22Rv1 (cell line): ENCODE results near the gene INPP5D.

Experiments used
- H3K27ac ChIP-seq: fragments of 450-650 bp; 2 replicates; pipeline ENCODE4 v1.5.1; 2017
- ZFX ChIP-seq: fragments of 450-650 bp; IDR thresholded peaks from 2 replicates; pipeline ENCODE4 v1.6.1; 2017; ENCODE audit warnings: antibody characterized with exemption, borderline replicate concordance
- TF ChIP-seq, protein P1 (sequence below): fragments of 450-650 bp; IDR thresholded peaks from 2 replicates; pipeline ENCODE4 v1.5.1; 2017; ENCODE audit warnings: mild to moderate bottlenecking

Gene INPP5D

DNA sequence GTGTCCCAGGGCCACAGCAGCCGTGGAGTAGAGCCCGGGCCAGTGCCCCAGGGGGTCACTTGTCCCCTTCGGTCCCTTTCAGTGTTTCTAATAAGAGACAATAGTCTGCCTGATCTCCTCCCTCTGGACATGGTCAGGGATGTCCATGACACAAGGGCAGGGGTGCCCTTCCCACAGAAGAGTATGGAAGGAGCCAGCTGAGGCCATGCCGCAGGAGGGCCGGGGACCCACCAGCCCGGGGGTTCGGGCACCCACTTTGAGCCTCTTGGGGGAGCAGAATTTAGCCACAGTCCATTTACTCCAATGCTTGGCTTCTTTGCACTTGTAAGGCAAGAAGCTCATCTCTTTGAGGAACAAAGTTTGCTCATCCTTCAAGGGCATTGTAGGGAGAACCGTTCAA, 102.6 kb downstream of the INPP5D start:
- no peak overlapping the region for H3K27ac ChIP-seq
- TF ChIP-seq, protein P1, sequence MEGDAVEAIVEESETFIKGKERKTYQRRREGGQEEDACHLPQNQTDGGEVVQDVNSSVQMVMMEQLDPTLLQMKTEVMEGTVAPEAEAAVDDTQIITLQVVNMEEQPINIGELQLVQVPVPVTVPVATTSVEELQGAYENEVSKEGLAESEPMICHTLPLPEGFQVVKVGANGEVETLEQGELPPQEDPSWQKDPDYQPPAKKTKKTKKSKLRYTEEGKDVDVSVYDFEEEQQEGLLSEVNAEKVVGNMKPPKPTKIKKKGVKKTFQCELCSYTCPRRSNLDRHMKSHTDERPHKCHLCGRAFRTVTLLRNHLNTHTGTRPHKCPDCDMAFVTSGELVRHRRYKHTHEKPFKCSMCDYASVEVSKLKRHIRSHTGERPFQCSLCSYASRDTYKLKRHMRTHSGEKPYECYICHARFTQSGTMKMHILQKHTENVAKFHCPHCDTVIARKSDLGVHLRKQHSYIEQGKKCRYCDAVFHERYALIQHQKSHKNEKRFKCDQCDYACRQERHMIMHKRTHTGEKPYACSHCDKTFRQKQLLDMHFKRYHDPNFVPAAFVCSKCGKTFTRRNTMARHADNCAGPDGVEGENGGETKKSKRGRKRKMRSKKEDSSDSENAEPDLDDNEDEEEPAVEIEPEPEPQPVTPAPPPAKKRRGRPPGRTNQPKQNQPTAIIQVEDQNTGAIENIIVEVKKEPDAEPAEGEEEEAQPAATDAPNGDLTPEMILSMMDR, result no peak
- no peak for TF ChIP-seq ZFX

DNA sequence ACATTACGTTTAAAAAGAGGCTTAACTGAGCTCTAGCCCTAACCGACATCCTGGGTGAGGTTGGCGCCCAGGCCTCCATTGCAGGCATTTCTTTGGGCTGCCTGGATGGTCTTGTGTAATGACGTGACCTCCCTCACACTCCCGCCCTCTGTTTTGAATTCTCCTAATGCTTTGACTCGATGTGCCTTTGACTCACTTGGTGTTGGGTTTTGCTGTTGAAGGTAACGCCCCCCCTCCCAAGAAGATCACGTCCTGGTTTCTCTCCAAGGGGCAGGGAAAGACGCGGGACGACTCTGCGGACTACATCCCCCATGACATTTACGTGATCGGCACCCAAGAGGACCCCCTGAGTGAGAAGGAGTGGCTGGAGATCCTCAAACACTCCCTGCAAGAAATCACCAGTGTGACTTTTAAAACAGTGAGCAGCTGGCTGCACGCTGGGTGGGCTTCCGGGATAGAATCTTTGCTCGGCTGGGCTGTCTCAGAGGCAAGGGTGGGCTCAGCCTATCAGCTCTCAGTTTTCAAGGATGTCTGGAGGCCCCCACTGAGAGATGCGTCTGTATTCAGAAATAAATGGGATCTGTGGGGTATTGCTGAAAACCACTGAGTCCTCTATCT, 103.5 kb downstream of the INPP5D start:
- H3K27ac ChIP-seq, result no peak overlapping the region
- no peak for TF ChIP-seq ZFX
- TF ChIP-seq, protein P1, result no peak

- TF ChIP-seq, protein P1, result no peak
- TF ChIP-seq ZFX, result no peak
- no peak overlapping the region for H3K27ac ChIP-seq
These were observed 104.0 kb downstream of the INPP5D start for GRCh38 chr2:233164128-233164635.

GRCh38 chr2:233164967-233165366, 104.8 kb downstream of the INPP5D start:
- no peak overlapping the region for H3K27ac ChIP-seq
- no peak for TF ChIP-seq ZFX
- TF ChIP-seq, protein P1, result no peak

- TF ChIP-seq ZFX, result no peak
- TF ChIP-seq, protein P1, result no peak
- H3K27ac ChIP-seq, result no peak overlapping the region
These were observed 105.4 kb downstream of the INPP5D start for GRCh38 chr2:233165543-233165894.

GRCh38 chr2:233165895-233166661, 105.9 kb downstream of the INPP5D start:
- TF ChIP-seq, protein P1, result no peak
- no peak for TF ChIP-seq ZFX
- H3K27ac ChIP-seq, result no peak overlapping the region

- TF ChIP-seq, protein P1, result no peak
- no peak for TF ChIP-seq ZFX
- no peak overlapping the region for H3K27ac ChIP-seq
These were observed 108.3 kb downstream of the INPP5D start for GRCh38 chr2:233168445-233168844.
